ENCODE results near the gene CPEB1. TPM values are rescaled to one million over a fixed set of nuclear protein-coding genes. Genes with fewer than 3 reads are reported as not detected.

The CPEB1 gene
- total RNA-seq, 1 experiment from 2014 or later: 0.04 TPM

DNA sequence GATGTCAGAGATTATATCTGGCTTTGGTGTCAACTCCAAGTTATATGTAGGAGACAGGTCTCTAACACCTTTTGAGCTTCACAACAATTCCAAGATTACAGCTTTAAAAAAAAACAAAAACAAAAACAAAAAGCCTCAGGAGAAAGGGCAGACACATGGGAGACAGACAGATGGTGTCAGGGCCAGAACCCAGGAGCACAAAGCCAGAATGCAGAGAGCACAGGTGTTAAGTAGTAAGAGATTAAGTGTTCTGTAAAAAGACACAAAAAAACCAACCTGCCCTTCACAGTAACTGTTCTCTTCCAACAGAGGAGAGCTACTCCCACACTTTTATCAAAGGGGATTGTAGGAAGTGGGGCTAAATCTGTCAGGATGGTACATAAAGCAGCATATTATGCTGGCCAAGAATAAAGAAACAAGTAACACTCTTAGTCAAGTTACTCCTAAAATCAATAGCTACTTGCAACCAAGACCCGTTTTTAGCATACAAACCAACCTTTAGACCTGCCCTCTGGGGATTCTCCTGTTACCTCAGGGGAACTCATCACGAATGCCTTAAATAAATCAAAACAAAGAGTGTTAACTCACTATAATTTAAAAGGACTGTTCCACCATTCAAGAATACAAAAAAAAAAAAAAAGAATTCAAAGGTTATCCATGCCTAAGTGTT, 5.9 kb downstream of the CPEB1 start:
- no peak overlapping the region for H3K27ac ChIP-seq
- H3K36me3 ChIP-seq: no peaks in the 10 kb centered on the region
- no peak for DNase-seq
- H3K27me3 ChIP-seq: peaks cover 6% of the 10 kb centered on the region; the same call in 1 of the 2 replicates
- no peak overlapping the region for H3K4me3 ChIP-seq
- H3K4me1 ChIP-seq: no peaks in the 10 kb centered on the region
- H3K9me3 ChIP-seq (replicated peaks): no peaks in the 10 kb centered on the region

DNA sequence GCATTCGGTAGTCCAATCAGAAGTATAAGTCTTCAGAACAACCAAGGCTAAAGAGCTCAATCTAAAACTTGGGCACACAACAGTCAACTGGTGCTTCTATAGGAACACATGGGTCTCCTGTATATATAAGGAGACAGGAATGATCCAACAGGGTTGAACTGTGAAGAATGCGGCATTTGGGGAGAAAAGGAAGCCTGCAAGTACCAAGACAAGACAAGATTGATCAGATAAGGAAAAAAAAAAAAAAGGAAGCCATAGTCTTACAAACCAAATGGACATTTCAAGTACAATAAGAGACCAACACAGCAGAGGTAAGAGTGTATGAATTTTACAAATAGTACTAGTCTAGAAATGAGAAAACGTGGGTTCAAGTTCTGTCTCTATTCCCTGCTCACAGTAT, 6.5 kb downstream of the CPEB1 start:
- Histone ChIP-seq H3K4me3 (no peak overlapping the region), H3K27me3 (peaks cover 6% of the 10 kb centered on the region), H3K36me3 (no peaks in the 10 kb centered on the region), H3K9me3 (replicated peaks) (no peaks in the 10 kb centered on the region), H3K4me1 (no peaks in the 10 kb centered on the region), H3K27ac (no peak overlapping the region)
- no peak for DNase-seq

DNA sequence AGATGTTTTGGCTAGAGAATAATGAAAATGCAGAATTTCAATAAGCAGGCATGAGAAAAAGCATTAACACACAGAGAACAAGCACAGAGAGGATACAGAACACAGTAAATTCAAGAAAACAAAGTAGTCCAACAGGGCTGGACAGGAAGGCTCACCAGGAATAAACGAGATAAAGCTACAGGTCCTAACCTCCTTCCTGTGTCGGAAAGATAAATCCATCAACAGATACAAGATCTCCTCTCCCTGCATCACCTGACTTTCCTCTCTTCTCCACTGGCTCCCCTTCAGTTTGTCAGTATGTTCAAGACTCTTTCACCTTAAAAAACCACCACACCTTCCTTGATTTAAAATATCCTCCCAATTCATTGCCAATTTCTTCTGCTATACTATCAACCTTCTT, 11.4 kb downstream of the CPEB1 start:
- no peaks in the 10 kb centered on the region for H3K36me3 ChIP-seq
- no peak overlapping the region for H3K27ac ChIP-seq
- no peak for DNase-seq
- no peak overlapping the region for H3K4me3 ChIP-seq
- no peaks in the 10 kb centered on the region for H3K9me3 ChIP-seq (replicated peaks)
- H3K27me3 ChIP-seq: peaks cover 7% of the 10 kb centered on the region
- no peaks in the 10 kb centered on the region for H3K4me1 ChIP-seq

DNA sequence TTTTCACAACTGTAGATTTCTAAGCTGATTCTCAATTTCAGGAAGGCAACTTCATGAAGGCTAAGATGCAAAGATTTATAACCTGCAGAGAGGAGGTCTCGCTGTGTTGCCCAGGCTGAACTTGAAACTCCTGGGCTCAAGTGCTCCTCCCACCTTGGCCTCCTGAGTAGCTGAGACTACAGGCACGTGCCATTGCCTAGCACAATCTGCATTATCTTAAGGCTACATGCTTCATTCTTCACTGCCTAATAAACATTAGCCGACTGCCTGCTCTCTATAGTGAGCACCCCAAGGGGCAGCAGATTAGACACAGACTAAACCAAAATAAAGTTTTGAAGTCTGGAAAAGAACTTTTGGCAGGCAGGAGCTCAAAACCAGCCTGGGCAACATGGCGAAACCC, 17.1 kb downstream of the CPEB1 start:
- Histone ChIP-seq H3K4me3 (no peak overlapping the region), H3K36me3 (no peaks in the 10 kb centered on the region), H3K9me3 (replicated peaks) (no peaks in the 10 kb centered on the region), H3K27me3 (0 out of 2 replicates have a peak, but pooled peaks cover 2% of the 10 kb centered on the region), H3K4me1 (no peaks in the 10 kb centered on the region), H3K27ac (no peak overlapping the region)
- no peak for DNase-seq

DNA sequence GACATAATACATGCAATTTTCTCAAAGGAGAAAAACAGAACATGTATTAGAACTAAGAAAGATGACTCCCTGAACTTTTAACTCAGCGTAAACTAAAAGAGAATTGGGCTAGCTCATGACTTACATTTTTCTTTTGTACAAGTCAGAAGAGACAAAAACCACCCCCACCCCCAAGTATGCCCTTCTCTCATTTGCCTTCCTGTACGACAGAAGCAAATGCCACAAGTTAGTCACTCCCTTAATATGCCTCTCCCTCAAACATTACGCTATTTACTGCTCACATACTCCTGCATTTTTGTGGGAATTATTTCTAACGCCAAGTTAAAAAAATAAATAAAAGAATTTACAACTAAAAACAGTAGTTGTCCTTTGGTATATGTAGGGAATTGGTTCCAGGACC, 22.0 kb downstream of the CPEB1 start:
- Histone ChIP-seq H3K9me3 (replicated peaks) (no peaks in the 10 kb centered on the region), H3K4me1 (no peaks in the 10 kb centered on the region), H3K27ac (no peak overlapping the region), H3K4me3 (no peak overlapping the region), H3K27me3 (0 out of 2 replicates have a peak, but pooled peaks cover 4% of the 10 kb centered on the region), H3K36me3 (no peaks in the 10 kb centered on the region)
- DNase-seq: no peak

DNA sequence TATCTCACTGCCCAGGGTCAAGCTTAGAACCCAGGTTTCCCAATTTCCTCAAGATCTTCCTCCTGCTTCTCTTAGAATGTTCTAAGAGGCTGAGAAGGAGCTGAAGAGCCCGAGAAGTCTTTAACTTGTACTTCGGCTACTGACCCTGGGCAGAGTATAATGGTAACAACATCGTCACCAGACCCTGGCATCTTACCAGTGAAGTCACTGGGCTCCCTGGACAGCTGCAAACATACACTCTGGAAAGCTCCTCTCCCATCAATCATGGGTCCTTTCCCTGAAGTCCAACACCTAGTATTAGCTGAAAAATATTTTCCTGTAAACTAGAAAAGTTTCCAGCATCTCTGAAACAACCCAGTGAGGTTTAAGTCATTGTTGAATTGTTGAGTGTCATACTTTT, 22.7 kb downstream of the CPEB1 start:
- H3K4me3 ChIP-seq: no peak overlapping the region
- H3K4me1 ChIP-seq: no peaks in the 10 kb centered on the region
- H3K36me3 ChIP-seq: no peaks in the 10 kb centered on the region
- 0 out of 2 replicates have a peak, but pooled peaks cover 4% of the 10 kb centered on the region for H3K27me3 ChIP-seq
- no peak for DNase-seq
- H3K9me3 ChIP-seq (replicated peaks): no peaks in the 10 kb centered on the region
- no peak overlapping the region for H3K27ac ChIP-seq

DNA sequence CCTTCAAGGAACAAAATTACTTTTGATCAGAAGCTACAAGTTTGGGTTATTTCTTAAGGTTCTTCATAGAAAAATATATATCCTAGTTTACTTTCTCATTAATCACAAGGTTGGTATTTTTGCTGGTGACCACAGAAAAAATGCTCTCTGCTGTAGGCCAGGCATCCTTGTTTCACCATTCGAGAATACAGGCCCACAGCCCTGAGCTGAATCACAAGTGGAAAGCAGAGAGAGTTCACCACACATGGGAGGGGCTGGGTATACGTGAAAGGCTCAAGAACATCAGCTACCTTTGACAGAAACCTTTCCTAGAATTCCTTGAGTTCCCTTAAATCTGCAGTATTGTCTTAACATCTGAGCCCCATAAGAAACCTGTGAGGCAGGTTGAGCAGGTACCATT, 23.2 kb downstream of the CPEB1 start:
- Histone ChIP-seq H3K4me1 (no peaks in the 10 kb centered on the region), H3K27me3 (0 out of 2 replicates have a peak, but pooled peaks cover 4% of the 10 kb centered on the region), H3K4me3 (no peak overlapping the region), H3K9me3 (replicated peaks) (no peaks in the 10 kb centered on the region), H3K36me3 (no peaks in the 10 kb centered on the region), H3K27ac (no peak overlapping the region)
- no peak for DNase-seq

DNA sequence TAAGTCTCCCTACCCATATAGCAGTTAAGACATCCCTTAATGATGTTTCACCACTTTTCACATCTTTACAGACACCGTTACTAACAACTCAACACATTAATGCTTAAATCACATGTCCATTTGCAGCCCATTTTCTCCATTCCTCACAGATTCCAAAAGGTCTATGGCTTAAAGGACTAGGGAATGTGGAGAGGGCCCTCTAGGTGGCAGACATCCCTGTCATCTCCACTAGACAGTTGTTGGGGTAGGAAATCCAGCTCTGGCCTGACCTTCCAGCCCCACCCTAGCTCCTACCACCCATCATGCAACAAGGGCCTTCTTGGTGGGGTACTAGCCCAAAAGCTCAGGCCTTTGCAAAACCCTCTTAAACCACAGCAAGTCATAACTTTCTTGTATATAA, 25.2 kb downstream of the CPEB1 start:
- Histone ChIP-seq H3K27me3 (0 out of 2 replicates have a peak, but pooled peaks cover 8% of the 10 kb centered on the region), H3K27ac (no peak overlapping the region), H3K36me3 (no peaks in the 10 kb centered on the region), H3K4me1 (no peaks in the 10 kb centered on the region), H3K4me3 (no peak overlapping the region), H3K9me3 (replicated peaks) (no peaks in the 10 kb centered on the region)
- no peak for DNase-seq

DNA sequence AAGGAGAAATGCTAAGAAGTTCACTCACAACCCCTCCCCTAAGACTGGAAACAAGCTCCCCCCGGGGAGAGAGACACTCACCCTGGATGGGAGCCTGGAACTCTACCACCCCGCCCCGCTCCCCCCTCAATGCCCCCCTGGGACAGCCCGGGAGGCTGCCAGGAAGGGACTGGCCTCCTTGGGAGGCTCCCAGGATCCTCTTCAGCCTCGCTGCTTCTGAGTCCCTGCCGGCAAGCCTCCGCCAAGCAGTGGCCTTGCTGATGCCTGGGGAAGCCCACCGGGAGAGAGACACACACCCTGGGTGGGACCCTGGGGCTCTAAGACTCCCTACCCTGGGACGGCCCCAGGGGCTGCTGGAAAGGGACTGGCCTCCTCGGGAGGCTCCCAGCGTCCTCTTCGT, 33.4 kb downstream of the CPEB1 start:
- no peaks in the 10 kb centered on the region for H3K36me3 ChIP-seq
- DNase-seq: no peak
- no peaks in the 10 kb centered on the region for H3K4me1 ChIP-seq
- no peaks in the 10 kb centered on the region for H3K9me3 ChIP-seq (replicated peaks)
- H3K4me3 ChIP-seq: no peak overlapping the region
- H3K27me3 ChIP-seq: 0 out of 2 replicates have a peak, but pooled peaks cover 4% of the 10 kb centered on the region
- no peak overlapping the region for H3K27ac ChIP-seq

DNA sequence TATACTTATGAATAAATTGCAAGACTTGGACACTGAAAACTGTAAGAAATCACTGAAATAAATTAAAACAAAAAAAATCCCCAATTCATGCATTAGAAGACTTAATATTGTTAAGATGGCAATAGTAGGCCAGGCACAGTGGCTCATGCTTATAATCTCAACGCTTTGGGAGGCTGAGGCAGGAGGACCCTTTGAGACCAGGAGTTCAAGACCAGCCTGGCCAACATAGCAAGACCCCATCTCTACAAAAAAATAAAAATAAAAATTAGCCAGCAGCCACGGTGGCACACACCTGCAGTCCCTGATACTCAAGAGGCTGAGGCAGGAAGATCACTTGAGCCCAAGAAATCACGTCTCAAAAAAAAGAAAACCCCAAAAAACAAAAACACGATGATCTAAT, 35.8 kb downstream of the CPEB1 start:
- Histone ChIP-seq H3K27ac (no peak overlapping the region), H3K9me3 (replicated peaks) (no peaks in the 10 kb centered on the region), H3K4me3 (no peak overlapping the region), H3K4me1 (no peaks in the 10 kb centered on the region), H3K36me3 (no peaks in the 10 kb centered on the region), H3K27me3 (no peaks in the 10 kb centered on the region)
- no peak for DNase-seq

DNA sequence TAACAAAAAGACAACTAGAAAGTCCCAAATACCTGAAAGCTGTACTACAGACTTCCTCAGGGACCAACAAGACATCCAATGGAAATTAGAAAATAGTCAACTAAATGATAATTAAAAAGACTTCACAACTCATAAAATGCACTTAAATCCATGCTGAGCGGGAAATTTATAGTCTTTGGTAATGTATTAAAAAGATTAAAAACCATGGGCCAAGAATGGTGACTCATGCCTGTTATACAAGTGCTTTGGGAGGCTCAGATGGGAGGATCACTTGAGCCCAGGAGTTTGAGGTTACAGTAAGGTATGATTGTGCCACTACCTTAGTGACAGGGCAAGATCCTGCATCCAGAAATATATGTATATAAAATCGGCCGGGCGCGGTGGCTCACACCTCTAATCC, 45.0 kb downstream of the CPEB1 start:
- H3K36me3 ChIP-seq: no peaks in the 10 kb centered on the region
- no peaks in the 10 kb centered on the region for H3K9me3 ChIP-seq (replicated peaks)
- H3K27me3 ChIP-seq: peaks cover 3% of the 10 kb centered on the region; the same call in 1 of the 2 replicates
- no peak overlapping the region for H3K4me3 ChIP-seq
- H3K4me1 ChIP-seq: no peaks in the 10 kb centered on the region
- DNase-seq: no peak
- H3K27ac ChIP-seq: no peak overlapping the region

DNA sequence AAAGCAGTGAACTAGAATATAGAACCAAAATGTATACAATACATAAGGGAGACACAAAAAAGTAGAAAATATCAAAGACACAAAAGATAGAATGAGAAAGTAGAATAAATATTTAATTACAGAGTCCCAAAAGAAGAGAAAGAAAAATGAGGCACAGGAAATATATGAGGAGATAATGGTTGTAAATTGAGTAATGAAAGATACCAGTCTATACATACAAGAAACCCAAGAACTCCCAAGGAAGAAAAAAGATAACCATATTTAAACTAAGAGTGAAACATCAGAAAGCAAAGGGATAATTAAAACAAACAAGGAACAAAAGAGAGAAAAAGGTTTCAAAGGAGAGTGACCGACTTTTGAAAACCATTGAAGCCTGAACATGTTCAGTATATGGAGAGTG, 47.3 kb downstream of the CPEB1 start:
- H3K9me3 ChIP-seq (replicated peaks): no peaks in the 10 kb centered on the region
- DNase-seq: no peak
- no peaks in the 10 kb centered on the region for H3K4me1 ChIP-seq
- H3K27me3 ChIP-seq: peaks cover 3% of the 10 kb centered on the region; the same call in 1 of the 2 replicates
- H3K36me3 ChIP-seq: no peaks in the 10 kb centered on the region
- H3K27ac ChIP-seq: no peak overlapping the region
- H3K4me3 ChIP-seq: no peak overlapping the region

DNA sequence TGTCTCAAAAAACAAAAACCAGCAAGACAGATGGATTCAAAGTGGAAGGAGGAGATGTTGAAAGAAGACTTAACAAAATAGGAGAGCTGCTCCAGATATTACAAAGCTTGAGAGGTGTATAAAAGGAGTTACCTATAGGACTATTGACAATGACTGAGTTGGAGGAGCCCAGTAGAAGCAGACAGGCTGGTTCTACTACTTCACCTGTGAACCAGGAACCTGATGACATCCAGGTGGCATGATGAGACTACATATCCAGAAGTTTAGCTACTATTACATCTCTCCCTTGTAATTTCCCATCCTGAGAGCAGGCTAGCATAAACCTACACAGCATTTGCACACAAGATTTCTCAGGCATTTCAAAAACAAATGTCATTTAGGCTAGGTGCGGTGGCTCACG, 49.3 kb downstream of the CPEB1 start:
- Histone ChIP-seq H3K4me1 (no peaks in the 10 kb centered on the region), H3K27ac (no peak overlapping the region), H3K9me3 (replicated peaks) (no peaks in the 10 kb centered on the region), H3K27me3 (peaks cover 11% of the 10 kb centered on the region), H3K4me3 (no peak overlapping the region), H3K36me3 (no peaks in the 10 kb centered on the region)
- DNase-seq: no peak

DNA sequence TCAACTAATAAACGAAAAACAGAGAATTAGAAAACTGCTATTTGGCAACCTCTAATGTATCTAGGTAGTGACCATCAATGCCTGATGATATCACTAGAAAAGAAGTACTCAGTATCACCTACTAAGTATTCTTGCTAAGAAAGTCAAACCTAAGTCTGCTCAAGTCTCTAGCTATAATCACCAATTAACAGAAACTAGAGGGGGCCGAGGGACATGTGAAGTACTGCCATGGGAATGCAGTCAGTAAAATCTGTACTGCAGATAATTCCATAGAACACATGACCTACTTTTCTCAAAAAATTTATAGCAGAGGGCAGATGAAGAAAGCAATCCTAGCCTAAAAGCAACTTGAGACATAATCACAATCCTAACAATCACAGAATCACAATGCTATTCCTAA, 51.4 kb downstream of the CPEB1 start:
- no peak for DNase-seq
- H3K27ac ChIP-seq: no peak overlapping the region
- H3K4me3 ChIP-seq: no peak overlapping the region
- H3K4me1 ChIP-seq: no peaks in the 10 kb centered on the region
- H3K9me3 ChIP-seq (replicated peaks): no peaks in the 10 kb centered on the region
- H3K27me3 ChIP-seq: peaks cover 10% of the 10 kb centered on the region
- H3K36me3 ChIP-seq: no peaks in the 10 kb centered on the region

DNA sequence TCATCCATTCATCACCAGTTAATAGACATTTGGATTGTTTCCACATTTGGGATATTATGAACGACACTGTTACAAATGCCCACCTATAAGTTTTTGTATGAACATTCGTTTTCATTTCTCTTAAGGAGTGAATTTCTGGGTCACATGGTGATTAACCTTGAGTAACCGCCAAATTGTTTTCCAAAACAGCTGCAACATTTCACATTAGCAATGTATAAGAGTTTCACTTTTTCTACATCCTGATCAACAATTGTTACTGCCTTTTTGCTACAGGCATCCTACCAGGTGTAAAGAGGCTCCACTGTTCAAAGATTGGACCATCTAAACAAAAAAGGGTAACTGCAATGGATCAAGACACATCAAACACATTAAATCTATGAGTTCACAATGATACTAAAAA, 52.0 kb downstream of the CPEB1 start:
- Histone ChIP-seq H3K36me3 (no peaks in the 10 kb centered on the region), H3K4me3 (no peak overlapping the region), H3K27ac (no peak overlapping the region), H3K4me1 (no peaks in the 10 kb centered on the region), H3K27me3 (peaks cover 11% of the 10 kb centered on the region), H3K9me3 (replicated peaks) (no peaks in the 10 kb centered on the region)
- DNase-seq: no peak

DNA sequence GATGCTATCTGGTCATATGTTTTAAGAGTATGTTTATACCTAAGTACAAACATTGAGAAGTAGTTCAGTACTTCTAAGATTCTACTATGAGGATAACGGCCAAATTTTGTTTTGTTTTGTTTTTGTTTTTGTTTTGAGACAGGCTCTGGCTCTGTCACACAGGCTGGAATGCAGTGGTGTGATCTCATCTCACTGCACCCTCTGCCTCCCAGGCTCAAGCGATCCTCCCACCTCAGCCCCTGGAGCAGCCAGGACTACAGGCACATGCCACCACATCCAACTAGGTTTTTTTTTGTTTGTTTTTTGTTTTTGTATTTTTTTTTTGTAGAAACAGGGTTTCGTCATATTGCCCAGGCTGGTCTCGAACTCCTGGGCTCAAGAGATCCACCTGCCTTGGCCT, 59.4 kb downstream of the CPEB1 start:
- H3K36me3 ChIP-seq: no peaks in the 10 kb centered on the region
- H3K4me1 ChIP-seq: no peaks in the 10 kb centered on the region
- no peak overlapping the region for H3K27ac ChIP-seq
- H3K9me3 ChIP-seq (replicated peaks): no peaks in the 10 kb centered on the region
- H3K4me3 ChIP-seq: no peak overlapping the region
- DNase-seq: no peak
- H3K27me3 ChIP-seq: peaks cover 3% of the 10 kb centered on the region; the same call in 1 of the 2 replicates

Data from SJCRH30 (cell line).